Measurements from ENCODE around the gene MAP3K4.

The MAP3K4 gene

DNA sequence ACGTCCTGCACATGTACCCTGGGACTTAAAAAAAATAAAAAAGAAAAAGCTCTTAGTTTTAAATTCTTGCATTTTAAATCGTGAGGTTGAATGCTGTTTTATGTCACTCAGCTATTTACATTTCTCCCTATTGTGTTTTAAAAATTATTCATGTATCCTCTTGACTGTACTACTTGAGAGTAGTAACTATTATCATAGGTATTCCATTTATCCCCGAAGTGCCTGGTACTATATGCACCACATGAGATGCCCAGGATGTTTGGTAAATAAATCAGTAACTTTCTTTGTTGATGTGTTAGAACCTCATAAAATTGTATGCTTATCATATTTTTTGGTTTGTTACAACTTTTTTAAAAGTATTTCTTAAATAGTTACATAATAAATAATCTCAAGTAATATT, 18.4 kb downstream of the MAP3K4 start:
- no peak for DNase-seq

DNA sequence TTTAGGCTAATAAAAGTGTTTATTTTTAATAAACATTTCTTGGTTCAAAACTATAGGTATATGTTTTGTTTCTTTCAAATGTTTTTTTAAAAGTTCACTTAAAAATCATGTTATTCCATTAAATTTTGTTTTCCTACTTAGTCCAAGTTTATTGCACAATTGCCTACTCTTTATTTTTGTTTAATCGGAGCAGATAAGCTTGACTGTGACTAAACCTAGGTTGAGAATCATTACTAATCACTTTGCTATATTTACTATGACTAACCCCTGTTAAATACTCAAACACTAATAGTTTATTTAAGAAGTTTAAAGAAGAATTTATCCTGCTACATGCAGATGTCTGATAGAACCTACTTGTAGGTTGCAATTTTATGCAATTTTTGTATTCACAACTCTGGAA, 18.8 kb downstream of the MAP3K4 start:
- DNase-seq = no peak

DNA sequence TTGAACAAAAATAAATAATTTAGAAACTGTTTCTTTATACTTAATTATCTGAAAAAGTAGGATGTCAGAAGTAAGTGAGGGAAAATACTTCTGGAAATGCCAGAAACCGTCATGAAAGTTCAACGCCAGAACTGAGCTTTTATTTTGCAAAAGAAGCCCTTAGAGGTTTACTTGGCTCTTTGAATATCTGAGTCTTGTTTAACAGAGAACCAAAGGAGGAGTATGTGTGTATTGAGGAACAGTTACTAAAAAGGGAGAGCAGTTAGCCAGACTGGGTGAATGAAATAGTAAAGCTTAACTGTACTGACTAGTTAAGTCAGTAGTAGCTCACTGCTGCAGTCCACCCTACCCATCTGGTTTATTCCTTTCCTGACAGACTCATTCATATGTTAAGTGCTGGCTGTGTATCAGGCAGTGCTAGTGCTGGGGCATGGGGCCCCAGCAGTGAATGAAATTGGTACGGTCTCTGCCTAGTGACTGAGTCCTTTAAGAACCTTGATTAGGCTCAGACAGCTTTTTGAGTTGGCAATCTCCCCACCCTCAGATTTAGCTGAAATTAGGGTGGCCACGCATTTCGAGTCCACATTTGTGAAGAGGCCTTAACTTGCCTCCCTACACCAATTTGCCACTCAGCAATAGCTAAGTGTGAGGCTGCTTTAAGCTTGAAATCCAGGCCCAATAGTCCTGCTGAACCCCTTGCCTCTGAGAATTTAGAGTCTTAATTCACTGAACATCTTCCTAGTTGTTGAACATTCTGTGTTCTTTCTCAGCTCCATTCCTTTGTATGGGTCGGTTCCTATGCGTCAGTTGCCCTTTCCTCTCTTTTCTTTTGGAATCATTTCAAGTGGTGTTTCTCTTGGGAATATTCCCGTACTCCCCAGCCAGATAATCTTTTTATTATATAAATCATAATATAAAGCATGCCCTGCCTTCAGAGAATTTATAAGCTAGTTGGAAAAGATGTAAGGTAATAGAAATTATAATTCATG, 20.2 kb downstream of the MAP3K4 start:
- DNase-seq = no peak

DNA sequence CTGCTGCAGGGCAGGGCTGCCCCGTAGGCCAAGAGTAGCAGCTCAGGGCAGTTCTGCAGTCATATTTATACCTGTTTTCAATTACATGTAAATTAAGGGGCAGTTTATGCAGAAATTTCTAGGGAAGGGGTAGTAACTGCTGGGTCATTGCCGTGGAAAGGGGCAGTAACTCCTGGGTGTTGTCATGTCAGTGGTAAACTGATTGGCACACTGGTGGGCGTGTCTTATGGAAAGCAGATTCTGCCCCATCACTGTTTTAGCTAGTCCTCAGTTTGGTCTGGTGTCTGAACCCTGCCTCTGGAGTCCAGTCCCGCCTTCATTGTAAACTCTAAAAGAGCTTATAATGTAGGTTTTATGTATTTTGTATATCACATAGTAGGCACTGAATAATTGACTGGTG, 22.1 kb downstream of the MAP3K4 start:
- no peak for DNase-seq

DNA sequence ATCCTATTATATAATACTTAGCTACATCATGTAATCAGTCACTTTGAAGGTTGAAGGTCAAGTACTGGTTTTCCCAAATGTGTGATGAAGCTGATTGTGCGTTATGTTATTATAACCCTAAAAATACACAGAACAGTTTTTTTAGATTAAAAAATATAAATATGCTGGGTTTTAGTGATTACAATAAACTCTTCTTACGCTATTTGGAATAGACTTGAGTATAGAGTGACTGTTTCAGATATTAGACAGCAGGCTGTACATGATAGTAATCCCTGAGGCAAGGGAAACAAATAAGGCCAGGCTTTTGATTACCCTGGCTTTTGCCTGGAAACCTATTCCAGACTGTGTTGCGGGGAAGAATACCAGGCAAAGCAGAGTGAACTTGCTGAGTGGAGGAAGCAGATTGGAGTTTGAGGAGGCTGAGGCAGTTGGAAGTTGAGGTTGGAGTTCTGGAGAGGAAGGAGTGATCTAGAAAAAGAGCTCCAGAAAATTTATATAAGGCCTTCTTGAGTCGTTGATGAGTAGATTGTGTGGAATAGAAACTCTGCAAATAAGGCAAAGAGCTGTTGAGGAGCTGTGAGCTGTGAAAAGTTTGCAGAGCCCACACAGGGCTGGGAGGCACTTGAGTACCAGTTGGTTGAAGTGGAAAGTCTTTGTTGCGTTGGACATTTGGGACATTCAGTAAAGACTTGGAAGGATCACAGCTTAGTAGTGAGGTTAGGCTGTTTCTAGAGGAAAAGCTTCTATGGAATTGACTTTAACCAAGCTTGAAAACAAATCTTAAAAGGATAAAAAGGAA, 26.4 kb downstream of the MAP3K4 start:
- DNase-seq = no peak

DNA sequence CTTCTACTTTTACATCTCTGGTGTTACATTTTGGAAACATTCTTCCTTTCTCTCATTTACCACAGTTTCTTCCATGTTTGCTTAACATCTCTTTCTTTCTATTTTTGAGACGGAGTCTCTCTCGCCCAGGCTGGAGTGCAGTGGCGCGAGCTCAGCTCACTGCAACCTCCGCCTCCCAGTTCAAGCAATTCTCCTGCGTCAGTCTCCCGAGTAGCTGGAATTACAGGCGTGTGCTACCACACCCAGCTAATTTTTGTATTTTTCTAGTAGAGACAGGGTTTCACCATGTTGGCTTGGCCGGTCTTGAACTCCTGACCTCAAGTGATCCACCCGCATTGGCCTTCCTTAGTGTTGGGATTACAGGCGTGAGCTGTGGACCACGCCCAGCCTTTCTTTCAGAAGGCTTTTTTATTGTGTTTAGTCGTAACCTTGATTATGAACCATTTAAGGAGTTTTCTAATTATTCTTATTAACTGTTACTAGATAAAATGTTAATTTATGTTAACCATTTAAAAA, 27.8 kb downstream of the MAP3K4 start:
- no peak for DNase-seq

DNA sequence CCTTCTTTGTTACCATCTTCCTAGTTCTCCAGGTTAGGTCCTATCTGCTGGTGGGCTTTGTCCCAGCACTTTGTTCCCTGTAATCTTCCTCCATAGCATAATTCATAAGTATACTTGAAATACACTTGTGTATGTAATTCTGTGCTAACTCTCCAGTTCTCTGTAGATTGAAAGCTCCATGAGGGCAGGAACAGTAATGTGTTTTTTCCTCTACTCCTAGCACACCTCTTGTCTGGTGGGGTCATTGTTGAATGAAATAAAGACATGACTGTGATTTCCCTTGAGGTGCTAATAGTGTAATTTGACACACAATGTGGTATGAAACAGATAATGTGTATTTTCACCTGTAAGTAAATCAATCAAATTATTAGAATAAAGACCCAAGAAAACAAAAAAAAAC, 30.0 kb downstream of the MAP3K4 start:
- no peak for DNase-seq

DNA sequence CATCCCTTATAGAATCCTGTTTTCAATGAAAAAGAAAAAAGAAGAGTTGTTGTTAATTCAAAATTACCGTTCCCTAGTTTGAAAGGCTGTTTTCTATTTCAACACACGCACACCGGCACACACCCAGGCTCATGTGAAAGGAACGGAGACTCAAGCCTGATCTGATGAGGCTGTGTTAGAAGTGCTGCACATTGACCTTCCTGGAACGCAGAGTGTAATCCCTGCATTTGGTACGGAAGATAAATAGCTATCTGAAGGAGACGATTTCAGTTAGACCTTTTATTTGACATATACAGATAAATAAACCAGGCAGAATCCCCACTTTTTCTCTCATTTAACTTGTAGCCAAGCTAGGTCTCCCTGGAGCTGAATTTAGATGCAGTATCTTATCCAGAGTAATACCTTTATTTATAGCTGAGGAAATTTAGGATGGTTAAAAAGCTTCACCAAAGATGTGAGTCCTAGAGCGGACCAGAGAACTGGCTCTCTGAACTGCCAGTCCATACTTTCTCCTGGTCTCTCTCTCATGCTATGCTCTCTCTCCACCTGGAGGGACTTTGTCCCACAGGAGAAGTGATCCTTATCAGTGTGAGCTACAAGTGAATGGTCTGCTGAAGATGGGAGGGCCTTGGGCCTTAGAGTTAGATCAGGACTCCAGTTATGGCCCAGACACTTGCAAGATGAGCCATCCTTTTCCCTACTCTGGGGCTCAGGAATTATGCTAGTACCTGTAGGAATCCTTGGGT, 30.6 kb downstream of the MAP3K4 start:
- DNase-seq = no peak

DNA sequence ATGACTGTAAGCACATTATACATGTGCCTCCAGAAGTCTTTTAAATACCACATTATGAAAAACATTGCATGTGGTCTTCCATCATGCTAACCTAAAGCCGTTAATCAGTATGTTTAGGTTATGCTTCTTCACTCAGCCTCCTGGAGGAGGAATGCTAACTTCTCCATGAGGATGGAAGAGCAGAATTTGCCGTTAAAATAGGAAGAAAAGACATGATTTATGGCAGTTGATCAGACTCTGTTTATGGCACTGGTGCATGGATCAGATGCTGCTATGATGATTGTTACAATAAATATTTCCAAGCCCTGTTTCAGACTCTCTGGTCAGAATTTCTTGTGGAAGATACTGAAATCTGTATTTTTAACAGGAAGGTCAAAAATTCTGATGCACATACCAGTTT, 31.7 kb downstream of the MAP3K4 start:
- no peak for DNase-seq

DNA sequence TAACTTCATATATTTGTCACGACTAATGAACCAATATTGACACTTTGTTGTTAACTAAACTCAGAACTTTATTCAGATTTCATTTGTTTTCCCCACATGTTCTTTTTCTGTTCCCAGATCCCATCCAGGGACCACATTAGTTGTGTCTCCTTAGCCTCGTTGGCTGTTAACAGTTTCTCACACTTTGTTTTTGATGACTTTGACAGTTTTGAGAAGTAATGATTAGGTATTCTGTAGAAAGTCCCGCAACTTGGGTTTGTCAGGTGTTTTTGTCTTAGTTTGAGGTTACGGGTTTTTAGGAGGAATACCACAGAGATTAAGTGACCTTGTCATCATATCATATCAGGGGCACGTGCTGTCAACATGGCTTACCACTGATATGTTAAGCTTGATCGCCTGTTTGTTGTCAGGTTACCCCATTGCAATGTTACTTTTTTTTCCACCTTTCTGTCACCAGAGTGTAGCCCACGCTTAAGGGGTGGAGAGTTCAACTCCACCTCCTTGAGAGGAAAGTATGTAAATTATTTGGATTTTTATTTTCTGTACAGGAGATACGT, 32.9 kb downstream of the MAP3K4 start:
- DNase-seq = no peak

DNA sequence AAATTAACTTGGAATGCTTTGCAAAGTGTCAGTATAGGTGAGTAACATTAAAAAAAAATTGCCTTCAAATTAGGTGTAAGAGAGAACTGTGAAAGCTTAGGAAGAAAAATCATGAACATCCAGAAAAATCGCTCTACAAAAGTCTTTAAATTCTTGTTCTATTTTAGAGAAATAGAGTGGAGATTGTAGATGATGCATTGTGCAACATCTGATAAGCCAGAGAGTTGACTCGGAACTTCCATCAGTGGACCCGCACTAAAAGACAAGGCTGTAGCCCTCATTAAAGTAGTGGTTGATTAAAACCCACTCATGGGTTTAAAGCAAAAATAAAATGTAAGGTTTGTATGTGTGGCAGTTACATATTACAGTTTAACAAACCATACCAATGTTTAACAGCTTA, 35.8 kb downstream of the MAP3K4 start:
- DNase-seq = no peak

DNA sequence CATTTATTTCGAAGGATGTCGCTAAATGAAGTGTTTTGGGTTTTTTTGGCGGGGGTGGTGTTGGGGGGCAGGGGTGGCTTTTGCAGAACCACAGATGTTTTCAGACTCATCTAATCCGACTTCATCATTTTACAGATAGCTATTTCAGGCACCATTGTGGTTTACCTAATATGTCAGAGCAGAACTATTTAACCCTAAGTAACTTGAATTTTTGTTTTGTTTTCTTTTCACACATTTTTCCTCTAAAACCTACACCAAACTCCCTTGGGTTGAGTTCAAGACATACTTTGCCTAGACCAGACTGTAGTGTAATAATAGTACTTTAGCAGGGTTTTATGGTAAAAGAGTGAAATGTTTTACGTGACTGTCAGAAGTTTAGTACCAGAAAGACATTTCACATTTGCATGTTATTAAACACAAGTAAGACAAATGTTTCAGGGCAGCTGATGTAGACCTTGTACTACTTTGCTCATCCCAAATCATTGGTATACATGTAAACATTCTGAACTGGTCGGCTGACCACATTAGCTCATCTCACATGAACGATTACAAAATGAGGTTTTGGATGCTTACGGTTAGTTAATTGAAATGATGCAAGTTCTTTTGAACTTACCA, 37.7 kb downstream of the MAP3K4 start:
- DNase-seq = no peak

DNA sequence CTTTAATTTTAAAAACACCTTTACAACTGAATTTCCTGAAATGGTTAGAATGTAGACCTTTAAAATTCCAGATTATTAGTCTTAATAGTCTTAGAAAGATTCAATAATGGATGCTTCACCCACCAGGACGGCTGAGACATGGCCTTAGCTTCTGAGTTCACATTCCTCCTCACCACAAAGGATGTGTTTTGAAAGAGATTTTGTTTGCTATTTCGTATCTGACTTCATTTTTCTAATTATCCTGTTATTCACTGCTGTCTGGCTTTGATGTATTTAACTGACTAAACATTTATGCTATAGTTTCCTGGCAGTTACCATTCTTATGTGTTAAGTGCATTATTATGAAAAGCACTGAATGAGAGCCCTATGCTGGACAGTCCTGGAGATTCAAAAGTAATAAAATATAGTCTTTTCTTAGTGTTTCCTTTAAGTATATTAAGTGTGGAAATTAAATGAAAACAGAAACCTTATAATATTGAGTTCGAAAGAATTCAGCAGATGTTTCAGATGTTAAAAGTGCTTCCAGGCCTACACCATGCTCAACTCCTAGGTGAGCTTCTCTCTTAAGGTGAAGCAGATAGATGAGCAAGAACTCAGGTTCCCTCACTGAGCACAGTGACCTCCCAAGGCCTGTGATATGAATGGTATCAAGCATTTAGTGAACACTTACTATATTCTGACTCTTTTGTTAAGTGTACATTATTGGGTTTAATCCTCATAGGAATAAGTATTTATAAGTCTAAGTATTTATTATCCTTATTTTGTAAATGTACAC, 40.3 kb downstream of the MAP3K4 start:
- no peak for DNase-seq

DNA sequence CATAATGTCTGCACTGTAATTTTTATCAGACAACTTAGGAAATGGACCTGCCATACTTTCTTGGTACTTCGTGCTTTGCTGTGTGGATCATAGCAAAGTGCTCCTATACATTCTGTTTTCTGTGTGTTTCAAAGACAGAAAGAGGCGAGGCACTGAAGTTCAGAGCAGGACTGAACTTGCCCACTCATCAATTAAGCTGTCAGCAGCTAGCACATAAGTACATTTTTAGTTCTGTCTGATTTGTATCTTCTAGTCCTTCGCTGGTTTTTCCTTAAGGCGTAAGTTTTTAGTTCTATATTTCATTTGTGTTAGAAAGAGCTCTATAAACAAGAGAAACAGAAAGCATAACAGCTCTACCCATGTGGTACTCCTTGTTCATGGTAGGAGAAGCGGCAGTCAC, 42.1 kb downstream of the MAP3K4 start:
- no peak for DNase-seq

DNA sequence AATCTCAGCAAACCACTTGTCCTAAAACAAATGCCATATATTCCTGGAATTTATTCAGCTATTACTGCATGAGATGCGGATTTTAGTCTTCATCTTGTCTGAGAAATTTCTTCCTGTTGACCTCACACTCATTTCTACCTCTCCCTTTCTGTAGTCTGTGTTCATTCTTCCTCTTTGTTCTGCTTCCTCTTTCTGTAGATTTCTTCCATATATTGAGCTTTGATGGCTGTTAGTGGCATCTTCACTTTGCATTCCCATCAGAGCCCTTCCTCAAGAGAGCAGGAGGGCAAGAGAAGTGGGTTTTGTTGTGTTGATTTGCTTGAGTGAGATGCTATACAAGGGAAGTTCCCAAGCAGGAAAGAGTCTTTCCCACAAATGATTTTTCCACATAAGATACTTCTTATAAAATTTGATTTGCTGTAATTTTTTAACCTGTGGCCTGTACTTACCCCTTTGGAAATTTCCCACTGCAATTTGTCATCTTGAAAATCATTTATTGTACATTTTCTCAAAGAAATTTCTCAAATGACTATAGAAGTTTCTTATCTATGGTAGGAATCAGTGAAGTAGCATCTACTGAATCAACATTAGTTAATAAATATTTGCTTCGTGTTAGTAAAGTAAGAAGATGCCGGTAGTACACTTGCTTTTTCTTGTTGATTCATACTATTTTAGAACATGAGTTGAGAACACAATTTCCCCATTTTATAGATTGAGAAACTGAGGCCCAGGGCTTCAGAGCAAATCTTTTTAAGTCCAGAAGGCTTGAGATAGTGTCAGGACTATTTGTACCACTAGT, 43.8 kb downstream of the MAP3K4 start:
- DNase-seq = no peak

DNA sequence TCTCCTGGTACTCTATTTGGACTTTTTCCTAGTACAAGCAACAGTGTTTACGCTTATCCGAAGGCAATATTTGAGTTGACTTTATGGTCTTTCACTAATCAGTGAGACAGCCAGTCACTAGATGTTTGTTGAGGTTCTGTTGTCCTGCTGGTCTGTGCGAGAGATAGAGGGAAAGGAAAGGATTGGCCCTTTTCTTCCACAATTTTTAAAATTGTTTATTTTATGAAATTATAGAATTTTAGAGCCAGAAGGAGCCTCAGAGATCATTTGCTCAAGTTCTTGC, 44.4 kb downstream of the MAP3K4 start:
- DNase-seq = no peak

DNA sequence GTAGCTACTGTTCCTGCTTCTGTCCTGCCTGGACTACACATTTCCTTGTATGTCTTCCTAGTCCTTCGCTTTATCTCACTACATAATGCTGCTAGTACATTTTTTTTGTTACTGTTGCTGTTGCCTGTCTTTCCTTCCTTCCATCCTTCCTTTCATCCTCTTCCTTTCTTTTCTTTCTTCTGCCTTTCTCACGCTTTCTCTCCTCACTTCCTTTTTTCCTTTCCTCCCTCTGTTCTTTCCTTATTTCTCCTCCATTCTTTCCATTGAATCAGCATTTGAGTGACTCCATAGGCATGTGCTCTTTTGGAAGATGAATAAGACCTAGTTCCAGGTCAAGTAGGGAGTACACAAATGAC, 46.3 kb downstream of the MAP3K4 start:
- no peak for DNase-seq

DNA sequence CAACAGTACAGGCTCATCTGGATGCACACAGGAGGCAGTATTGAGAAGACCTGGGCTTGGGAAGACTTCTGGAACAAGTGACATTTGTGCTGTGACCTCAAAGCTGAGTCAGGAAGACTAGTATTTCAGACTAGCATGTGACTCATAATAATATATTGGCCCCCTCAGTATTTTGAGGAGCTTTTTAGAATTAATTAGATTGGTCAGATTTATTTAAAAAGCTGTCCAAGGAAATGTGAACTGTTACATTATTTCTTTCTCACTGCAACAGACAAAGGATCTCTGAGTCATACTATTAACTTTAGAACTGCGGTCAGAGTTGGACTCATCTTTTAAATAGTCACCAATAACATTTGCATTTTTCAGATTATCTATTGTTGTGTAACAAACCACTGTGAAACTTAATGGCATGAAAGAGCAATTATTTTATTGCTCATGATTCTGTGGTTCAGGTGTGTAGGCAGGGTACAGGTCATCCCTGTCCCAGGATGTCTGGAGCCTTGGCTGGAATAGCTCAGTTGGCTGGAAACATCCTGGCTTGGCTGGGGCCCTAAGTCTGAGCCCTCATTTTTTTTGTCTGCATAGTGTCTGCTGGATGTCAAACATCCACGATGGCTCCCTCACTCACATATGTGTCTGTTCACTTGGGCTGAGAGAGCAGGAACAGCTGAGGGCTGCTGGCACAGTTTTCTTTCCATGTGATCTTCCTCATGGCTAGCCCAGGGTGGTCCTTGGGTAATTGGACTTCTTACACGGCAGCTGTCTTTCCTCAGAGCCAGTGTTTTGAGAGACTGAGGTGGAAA, 46.9 kb downstream of the MAP3K4 start:
- DNase-seq = no peak

DNA sequence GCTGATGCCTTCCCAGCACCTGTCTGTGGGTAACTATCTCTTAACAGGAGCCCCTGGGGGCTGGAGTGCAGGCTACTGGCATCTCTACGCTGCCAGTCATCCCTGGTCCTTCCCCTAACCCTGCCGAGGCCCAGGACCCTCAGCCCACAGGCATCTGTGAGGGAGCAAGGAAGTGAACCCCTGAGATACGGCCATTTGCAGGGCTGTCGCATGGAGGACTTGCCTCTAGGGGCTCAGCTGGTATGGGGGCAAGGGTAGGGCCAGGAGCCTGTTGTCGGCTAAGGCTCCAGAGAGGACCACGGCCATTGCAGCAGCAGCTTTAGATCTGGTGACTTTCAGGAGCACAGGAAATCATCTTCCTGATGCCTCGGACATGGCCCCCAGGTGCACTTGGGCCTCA, 49.7 kb downstream of the MAP3K4 start:
- DNase-seq = no peak

DNA sequence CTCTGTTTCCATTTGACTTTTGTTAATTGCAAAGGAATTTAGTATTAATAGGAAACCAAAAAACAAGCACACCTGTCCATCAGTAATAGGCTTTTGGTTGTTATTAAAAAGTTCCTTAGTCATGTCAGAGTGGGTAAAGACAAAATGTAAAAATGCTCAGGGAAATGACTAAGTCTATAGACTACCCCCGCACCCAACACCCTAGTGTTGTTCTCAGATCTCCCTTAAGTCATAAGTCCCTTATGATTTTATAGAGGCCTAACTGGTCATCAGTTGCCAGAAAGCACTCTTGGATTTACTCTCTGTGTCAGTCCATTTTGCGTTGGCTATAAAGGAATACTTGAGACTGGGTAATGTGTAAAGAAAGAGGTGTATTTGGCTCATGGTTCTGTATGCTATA, 52.8 kb downstream of the MAP3K4 start:
- no peak for DNase-seq

Data from activated gamma-delta T cell (primary cell).